ENCODE results near the gene IFIT2.
"Not testable (repeated sequence)": the region's sequence is repeated elsewhere in the genome, so short reads cannot be mapped to it uniquely, and the experiment has no call there.

The IFIT2 gene

DNA sequence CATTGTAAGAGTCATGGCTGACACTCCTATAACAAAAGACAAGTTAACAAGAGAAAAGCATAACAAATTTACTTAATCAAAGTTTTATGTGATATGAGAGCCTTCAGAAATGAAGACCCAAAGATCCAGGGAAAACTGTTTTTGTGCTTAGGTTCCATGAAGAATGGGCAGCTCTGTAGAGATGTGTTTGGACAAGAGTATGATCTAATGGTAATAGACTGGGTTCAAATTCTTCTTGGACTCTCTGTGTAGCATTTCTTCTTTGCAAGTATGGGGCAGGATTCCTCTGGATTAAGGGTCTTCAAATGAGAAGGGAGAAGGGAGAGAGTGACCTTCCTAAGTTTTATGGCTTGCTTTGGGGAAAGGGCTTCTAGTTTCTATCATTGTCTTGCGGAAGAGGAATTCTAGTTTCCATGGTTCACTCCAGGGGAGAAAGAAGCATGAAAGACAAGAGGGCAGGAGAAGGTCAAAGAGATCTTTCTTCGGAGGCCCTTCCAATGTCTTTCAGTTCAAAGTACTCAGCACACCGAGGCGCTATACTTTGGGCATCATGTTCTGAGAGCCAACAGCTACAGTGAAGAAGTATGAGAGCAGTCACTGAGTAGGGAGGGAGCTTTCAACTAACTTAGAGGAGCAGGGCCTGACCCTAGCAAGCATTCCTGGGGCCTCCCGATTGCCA is 41.4 kb downstream of the IFIT2 start:
- no peak for DNase-seq

DNA sequence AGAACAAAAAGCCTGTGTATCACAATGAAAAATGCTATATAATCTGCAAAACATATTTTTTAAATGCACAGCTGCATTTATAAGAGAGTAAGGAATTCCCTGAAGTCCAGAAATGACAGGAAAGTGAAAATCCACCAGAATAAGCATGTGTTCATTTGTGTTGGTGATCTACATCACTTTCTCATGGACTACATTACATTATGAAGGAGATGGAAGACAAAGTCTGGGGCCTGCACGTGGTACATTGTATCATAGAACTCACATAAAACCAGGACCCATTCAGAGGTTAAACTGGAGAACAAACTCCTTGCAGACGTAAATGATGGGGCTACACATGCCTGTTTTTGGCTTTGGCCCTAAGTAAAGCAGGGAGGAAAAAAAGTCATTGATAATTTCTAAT is 42.3 kb downstream of the IFIT2 start:
- DNase-seq: no peak

DNA sequence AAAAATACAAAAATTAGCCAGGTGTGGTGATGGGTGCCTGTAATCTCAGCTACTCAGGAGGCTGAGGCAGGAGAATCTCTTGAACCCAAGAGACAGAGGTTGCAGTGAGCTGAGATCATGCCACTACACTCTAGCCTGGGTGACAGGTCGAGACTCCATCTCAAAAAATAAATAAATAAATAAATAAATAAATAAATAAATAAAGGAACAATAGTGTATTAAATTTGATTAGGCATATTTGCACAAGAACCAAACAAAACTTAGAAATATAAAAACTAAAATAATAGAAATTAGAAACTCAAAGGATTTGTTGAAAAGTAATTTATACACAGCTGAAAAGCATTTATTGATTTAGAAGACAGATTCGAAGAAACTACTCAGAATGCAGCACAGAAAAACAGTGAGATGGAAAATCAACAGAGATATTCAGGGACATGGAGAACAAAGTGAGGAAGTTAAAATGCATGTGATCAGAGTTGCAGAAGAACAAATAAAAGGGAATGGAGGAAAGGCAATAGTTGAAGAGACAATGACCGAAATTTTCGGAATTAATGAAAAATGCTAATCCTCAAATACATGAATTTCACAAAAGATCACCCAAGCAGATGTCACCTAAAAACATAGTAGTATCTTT is 43.6 kb downstream of the IFIT2 start:
- no peak for DNase-seq

DNA sequence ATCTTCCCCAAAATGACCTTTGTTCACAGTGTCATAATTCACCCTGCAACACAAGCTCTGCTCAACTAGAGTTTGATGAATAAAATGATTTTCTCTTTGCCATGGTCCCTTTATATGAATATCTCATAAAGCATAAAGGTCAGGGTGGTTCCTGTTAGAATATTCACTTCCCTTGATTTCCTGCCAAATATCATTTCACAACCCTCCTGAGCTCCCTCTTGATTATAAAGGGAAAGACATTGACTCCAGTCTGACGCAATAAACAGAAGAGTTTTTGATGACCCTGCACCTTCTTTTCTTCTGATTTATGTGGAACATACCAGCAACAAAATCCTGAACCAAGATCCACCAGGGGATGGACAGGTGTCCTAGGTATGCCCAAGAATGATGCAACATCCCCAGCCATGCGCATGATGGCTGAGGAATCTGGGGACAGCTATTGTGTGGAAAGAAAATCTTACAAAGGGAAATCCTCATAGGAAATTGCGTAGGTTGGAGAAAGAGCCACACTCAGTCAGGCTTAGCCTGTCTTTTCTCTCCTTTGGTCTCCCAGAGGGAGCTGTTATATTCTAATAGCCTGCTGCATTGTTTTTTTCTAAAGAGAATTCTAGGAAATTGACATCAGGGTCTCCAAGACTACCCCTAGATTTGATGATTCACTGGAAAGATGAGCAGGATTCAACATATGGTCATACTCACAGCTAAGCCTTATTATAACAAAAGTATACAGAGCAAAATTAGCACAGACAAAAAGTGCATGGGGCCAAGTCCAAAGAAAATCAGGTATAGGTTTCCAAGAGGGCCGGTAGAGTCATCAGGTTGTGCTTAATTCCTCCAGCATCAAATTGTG is 44.8 kb downstream of the IFIT2 start:
- no peak for DNase-seq

DNA sequence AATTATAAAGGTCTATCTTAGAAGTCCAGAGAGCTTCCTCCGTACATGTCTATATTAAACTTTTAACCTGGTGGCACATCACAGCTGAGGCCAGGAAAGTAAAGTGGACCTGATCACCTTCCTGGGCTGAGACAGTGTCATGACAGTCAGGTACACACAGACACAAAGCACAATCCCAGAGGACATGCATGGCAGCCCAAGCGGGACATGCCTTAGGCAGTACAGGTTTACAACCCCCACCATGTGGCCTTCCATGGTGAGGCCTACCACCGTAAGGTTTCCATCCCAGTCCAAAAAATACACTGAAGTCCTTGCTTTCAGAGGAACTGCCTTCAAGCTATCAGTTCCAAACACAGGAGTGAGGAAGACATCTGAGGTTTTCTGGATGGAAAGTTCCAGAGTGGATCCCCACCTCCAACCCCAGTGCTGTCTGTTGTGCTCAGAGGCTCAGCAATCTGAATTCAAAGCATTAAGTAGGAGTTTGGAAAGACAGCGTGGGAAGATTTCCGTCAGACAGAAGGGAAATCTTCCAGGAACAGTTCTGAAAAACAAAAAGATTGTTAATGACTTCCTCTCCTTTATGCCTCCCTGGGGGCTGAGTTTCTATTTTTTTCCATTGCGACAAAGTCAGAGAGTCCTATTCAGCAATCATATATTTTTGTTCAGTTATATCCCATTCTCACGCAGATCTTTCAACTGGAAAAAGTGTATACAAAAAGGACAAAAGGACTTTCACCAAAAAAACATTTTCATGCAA is 46.0 kb downstream of the IFIT2 start:
- DNase-seq: no peak

DNA sequence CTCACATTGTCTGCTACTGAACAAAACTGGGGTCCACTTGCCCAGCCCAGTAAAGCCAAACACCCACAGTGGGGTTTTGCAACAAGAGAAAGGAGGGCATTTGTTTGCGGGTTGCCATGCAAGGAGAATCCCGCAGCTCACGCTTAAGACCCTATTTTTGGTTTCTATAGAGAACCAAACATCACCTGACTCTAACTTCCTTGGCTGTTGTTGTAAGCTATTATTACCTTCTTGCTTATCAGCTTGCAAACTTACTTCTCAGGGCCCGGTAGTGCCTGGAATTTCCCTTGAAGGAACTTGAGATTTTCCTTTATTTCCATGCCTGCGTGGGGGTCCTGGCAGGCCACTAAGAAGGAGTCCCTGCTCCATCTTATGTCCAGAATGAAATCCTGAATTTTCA is 46.6 kb downstream of the IFIT2 start:
- no peak for DNase-seq

DNA sequence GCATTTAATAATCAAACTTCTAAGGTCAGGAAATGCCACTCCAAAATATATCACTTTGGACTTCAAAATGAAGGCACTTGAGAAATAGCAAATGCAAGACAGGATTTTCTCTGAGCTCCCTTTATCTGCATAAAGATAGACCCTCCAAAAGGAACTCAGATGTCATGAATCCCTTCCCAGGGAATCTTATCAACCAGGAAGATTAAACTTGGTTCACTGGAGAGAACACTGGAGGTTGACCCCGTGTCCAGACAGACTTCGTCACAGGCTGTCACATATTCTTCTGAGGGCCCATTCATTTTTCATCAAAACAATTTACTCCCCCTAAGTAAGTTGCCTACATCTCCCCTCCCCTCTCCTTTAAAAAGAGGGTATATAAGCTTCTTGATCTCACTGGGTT is 47.1 kb downstream of the IFIT2 start:
- DNase-seq: no peak

DNA sequence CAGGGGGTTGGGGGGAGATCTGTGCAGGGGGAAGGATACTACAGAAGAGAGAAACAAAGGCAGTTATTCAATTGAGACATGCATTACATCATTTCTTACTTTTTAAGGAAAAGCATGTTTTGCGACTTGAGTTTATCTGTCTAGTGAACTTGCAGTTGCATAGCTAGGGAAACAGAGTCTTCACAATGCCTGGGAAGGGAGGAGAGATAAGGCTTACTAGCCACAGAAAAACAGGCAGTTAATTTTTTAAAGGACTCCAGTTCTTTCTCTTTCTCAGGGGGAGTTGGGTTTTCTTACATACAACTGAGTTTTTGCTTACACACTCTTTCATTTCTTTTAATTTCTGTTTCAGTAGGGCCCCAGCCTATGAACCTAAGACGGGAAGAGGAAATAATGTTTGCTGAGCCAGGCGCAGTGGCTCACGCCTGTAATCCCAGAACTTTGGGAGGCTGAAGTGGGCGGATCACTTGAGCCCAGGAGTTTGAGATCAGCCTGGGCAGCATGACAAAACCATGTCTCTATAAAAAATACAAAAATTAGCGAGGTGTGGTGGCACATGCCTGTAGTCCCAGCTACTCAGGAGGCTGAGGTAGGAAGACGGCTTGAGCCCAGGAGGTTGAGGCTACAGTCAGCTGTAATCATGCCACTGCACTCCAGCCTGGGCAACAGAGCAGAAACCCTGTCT is 48.9 kb downstream of the IFIT2 start:
- not testable (repeated sequence) for DNase-seq

DNA sequence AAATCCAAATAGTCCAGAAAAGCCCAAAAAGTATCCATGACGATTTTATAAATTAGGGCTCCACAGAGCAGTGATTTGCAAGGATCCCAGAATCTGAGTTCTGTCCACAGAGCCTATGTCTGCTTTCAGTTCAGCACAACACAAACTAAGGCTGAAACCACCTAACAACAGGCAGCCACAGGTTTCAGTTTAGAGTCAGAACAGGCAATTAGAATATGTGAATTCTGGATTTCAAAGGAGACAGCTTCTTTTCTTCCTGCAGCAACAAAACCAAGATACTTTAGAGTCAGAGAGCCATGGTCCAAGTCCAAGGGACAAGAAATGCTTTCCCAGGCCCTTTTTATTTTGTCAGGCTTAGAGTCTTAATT is 49.5 kb downstream of the IFIT2 start:
- DNase-seq: no peak

DNA sequence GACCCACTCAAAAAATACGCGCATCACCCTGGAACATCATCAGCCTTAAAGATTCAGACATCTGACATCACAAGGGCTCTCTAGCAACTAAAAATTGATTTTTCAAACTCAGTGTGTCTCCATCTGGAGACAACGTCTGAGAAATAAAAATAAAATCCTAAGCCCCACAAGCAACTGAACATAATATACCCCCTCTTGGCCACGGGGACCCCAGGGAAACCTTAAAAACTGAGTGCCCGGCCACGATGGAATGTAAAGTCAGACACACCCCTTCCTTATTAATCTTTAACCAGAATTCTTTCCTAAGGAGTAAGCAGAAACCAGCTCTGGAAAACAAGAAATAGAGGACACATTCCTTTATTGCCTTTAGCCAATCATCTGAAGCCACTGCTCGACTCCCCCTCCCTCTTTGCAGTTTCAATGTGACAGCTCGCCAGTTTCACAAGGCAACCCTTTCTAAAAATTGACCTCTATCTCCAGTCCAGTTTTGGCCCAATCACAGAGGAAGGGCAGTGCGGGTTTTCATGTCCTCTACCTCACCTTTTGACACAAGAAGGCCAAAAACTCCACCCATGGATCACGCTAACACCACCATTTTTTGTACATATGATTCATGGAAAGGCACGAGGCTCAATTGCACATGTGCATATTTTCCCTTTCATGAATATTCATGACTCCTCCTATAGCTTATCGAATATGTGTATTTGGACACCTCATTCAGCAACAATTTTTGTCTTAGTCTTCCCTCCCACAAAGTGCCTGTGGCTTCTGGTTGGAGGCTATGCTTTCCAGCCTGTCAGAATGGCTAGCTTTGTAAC is 50.1 kb downstream of the IFIT2 start:
- peak; percentile 59 for DNase-seq

DNA sequence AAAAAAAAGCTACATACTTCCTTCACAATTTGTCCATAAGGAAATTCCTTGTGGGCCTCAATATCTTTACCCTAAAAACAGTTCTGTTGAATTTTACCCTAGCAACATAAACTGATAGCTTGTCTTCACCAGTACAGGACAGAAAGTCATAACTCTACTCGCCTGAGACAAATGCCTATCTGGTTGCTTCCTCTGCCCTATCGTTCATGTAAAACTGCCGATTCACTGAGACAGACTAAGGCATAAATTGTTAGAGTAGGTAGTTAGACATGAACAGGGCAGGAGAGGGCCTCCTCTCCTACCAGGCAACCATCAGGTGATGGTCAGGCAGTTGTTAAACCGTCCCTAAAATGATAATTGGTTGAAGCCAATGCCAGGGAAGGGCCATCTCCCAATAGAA is 51.0 kb downstream of the IFIT2 start:
- DNase-seq: no peak

DNA sequence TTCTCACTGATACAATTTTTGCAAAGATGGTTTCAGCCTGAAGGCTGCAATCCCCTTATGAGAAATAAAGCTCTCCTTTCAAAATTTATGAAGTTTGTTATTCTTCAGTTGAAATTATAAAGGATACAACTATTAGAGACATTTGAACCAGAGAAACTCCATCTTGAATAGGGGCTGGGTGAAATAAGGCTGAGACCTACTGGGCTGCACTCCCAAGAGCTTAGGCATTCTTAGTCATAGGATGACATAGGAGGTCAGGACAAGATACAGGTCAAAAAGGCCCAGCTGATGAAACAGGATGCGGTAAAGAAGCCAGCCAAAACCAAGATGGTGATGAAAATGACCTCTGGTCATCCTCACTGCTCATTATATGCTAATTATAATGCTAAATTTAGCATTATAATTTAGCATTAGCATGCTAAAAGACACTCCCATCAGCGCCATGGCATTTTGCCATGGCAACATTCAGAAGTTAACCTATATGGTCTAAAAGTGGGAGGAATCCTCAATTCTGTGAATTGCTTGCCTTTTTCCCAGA is 53.6 kb downstream of the IFIT2 start:
- DNase-seq: no peak

DNA sequence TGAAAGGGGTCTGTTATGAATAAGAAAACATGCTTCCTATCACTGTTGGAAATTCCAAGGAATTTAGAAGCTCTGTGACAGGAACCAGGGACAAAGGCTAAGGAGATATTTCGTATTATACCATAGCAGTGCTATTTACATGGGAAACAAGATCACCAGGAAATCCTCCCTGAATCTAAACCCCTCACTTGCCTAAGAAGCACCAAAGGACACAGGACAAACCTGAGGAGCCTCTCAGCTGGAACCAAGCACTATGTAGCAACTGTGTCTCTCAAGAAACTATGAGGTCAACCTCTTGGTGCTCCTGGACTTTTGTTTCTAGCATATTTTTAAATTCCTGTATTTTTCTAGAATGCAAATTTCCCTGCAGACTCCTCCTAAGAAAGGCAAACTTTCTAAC is 55.2 kb downstream of the IFIT2 start:
- DNase-seq: no peak

DNA sequence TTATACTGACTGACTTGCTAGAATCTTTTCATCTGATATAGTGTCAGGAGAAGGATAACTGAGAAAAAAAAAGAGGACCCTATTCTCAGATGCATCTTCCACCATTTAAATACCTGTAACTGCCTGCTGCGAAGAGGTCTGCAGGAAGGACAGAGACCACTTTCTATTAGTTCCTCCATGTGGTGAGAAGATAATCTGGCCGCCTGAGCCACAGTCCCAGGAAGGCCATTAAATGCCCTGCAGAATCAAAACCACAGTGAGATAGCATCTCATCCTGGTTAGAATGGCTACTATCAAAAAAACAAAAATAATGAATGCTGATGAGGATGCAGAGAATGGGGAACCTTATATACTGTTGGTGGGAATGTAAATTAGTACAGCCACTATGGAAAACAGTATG is 56.1 kb downstream of the IFIT2 start:
- no peak for DNase-seq

Measured in eye (tissue), 1 donor.